Measurements from ENCODE around the gene FLACC1. TPM values are rescaled to one million over a fixed set of nuclear protein-coding genes. Genes with fewer than 3 reads are reported as not detected.
"Not testable (repeated sequence)": the region's sequence is repeated elsewhere in the genome, so short reads cannot be mapped to it uniquely, and the experiment has no call there.

Gene FLACC1
- total and polyA plus RNA-seq, 4 donors: 0.09 to 7.1 (median 1.1) TPM

DNA sequence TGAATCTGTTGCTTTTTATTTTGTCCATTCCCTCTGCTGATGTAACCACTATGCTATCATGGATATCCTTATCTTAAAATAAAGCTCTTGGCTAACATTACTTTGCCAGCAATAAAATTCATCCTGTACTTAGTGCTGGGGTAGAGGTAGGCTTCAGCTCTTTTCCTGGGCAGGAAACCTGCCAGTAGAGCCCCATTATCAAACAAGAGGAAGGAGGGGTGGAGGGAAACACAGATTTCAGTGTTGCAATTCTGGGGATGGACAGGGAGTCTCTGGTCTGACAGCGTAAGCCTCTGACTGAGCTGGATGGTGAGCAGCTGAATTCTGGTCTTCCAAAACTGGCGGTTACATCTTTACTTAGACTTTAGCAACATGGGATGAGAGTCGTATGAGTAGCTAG lies 49.3 kb downstream of the FLACC1 start (continued):
- TF ChIP-seq, protein P1, sequence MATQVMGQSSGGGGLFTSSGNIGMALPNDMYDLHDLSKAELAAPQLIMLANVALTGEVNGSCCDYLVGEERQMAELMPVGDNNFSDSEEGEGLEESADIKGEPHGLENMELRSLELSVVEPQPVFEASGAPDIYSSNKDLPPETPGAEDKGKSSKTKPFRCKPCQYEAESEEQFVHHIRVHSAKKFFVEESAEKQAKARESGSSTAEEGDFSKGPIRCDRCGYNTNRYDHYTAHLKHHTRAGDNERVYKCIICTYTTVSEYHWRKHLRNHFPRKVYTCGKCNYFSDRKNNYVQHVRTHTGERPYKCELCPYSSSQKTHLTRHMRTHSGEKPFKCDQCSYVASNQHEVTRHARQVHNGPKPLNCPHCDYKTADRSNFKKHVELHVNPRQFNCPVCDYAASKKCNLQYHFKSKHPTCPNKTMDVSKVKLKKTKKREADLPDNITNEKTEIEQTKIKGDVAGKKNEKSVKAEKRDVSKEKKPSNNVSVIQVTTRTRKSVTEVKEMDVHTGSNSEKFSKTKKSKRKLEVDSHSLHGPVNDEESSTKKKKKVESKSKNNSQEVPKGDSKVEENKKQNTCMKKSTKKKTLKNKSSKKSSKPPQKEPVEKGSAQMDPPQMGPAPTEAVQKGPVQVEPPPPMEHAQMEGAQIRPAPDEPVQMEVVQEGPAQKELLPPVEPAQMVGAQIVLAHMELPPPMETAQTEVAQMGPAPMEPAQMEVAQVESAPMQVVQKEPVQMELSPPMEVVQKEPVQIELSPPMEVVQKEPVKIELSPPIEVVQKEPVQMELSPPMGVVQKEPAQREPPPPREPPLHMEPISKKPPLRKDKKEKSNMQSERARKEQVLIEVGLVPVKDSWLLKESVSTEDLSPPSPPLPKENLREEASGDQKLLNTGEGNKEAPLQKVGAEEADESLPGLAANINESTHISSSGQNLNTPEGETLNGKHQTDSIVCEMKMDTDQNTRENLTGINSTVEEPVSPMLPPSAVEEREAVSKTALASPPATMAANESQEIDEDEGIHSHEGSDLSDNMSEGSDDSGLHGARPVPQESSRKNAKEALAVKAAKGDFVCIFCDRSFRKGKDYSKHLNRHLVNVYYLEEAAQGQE (IDR thresholded peaks at IDR 0.05): no peak
- TF ChIP-seq, protein P2, sequence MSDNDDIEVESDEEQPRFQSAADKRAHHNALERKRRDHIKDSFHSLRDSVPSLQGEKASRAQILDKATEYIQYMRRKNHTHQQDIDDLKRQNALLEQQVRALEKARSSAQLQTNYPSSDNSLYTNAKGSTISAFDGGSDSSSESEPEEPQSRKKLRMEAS (IDR thresholded peaks at IDR 0.05): no peak

GRCh38 chr2:201299929-201300328 lies 57.2 kb downstream of the FLACC1 start:
- H3K27me3 ChIP-seq (ENCODE audit: control insufficient read depth in 4 of 4, insufficient read depth in 4 of 4, low read length in 3 of 4); H3K4me3 ChIP-seq (ENCODE audit: low read depth in 1 of 3, low read length in 3 of 3); H3K9ac ChIP-seq (ENCODE audit: low read depth in 1 of 2, low read length in 2 of 2); H3K36me3 ChIP-seq (ENCODE audit: control insufficient read depth in 4 of 4, insufficient read depth in 3 of 4, low read depth in 1 of 4, low read length in 3 of 4); H3K9me3 ChIP-seq (ENCODE audit: control insufficient read depth in 4 of 4, low read length in 3 of 4); H3K4me1 ChIP-seq (ENCODE audit: control insufficient read depth in 4 of 4, insufficient read depth in 4 of 4, low read length in 3 of 4); DNase-seq (ENCODE audit: low spot score); H3K27ac ChIP-seq (ENCODE audit: low read depth in 1 of 2, low read length in 2 of 2): not testable (repeated sequence)
- WGBS: 96% methylated on average over 11 of the region's 11 CpGs

GRCh38 chr2:201298462-201299052 lies 58.6 kb downstream of the FLACC1 start:
- Histone ChIP-seq H3K36me3 (ENCODE audit: control insufficient read depth in 4 of 4, insufficient read depth in 3 of 4, low read depth in 1 of 4, low read length in 3 of 4) (no peaks in the 10 kb centered on the region), H3K9ac (ENCODE audit: low read depth in 1 of 2, low read length in 2 of 2) (no peak overlapping the region), H3K9me3 (ENCODE audit: control insufficient read depth in 4 of 4, low read length in 3 of 4) (no peaks in the 10 kb centered on the region), H3K27me3 (ENCODE audit: control insufficient read depth in 4 of 4, insufficient read depth in 4 of 4, low read length in 3 of 4) (no peaks in the 10 kb centered on the region), H3K4me1 (ENCODE audit: control insufficient read depth in 4 of 4, insufficient read depth in 4 of 4, low read length in 3 of 4) (no peaks in the 10 kb centered on the region), H3K27ac (ENCODE audit: low read depth in 1 of 2, low read length in 2 of 2) (no peak overlapping the region), H3K4me3 (ENCODE audit: low read depth in 1 of 3, low read length in 3 of 3) (no peak overlapping the region)
- no peak for DNase-seq (ENCODE audit: low spot score)
- WGBS: 56% methylated on average over 3 of the region's 3 CpGs
- no peak for TF ChIP-seq GABPA (IDR thresholded peaks at IDR 0.05 in 1 of 2, conservative IDR thresholded peaks at IDR 0.05 in 1 of 2)
- no peak for TF ChIP-seq YY1 (IDR thresholded peaks at IDR 0.05)
- TF ChIP-seq, protein P2 (IDR thresholded peaks at IDR 0.05): no peak
- no peak for TF ChIP-seq HNF4G (IDR thresholded peaks at IDR 0.05)
- no peak for TF ChIP-seq HNF4A (conservative IDR thresholded peaks at IDR 0.05)
- TF ChIP-seq, protein P3, sequence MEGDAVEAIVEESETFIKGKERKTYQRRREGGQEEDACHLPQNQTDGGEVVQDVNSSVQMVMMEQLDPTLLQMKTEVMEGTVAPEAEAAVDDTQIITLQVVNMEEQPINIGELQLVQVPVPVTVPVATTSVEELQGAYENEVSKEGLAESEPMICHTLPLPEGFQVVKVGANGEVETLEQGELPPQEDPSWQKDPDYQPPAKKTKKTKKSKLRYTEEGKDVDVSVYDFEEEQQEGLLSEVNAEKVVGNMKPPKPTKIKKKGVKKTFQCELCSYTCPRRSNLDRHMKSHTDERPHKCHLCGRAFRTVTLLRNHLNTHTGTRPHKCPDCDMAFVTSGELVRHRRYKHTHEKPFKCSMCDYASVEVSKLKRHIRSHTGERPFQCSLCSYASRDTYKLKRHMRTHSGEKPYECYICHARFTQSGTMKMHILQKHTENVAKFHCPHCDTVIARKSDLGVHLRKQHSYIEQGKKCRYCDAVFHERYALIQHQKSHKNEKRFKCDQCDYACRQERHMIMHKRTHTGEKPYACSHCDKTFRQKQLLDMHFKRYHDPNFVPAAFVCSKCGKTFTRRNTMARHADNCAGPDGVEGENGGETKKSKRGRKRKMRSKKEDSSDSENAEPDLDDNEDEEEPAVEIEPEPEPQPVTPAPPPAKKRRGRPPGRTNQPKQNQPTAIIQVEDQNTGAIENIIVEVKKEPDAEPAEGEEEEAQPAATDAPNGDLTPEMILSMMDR (IDR thresholded peaks at IDR 0.05; ENCODE audit: low read depth, low read length, missing input control): no peak
- TF ChIP-seq FOXA2 (IDR thresholded peaks at IDR 0.05): no peak
- no peak for TF ChIP-seq RAD21 (IDR thresholded peaks at IDR 0.05)
- no peak for TF ChIP-seq EGR1 (IDR thresholded peaks at IDR 0.05; ENCODE audit: low read depth in 2 of 2)
- no peak for TF ChIP-seq JUND (IDR thresholded peaks at IDR 0.05)
- no peak for TF ChIP-seq RXRA (IDR thresholded peaks at IDR 0.05)

DNA sequence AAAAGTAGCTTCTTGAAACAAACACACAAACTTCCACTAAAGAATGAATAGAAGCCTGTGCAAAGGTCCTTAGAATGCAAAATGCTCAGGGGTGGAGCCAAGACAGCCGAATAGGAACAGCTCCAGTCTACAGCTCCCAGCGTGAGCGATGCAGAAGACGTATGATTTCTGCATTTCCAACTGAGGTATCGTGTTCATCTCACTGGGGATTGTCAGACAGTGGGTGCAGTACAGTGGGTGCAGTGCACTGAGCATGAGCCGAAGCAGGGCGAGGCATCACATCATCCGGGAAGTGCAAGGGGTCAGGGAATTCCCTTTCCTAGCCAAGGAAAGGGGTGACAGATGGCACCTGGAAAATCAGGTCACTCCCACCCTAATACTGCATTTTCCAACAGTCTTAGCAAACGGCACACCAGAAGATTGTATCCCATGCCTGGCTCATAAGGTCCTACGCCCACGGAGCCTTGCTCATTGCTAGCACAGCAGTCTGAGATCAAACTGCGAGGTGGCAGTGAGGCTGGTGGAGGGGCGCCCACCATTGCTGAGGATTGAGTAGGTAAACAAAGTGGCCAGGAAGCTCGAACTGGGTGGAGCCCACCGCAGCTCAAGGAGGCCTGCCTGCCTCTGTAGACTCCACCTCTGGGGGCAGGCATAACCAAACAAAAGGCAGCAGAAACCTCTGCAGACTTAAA lies 66.5 kb downstream of the FLACC1 start:
- not testable (repeated sequence) for DNase-seq (ENCODE audit: low spot score); H3K27me3 ChIP-seq (ENCODE audit: control insufficient read depth in 4 of 4, insufficient read depth in 4 of 4, low read length in 3 of 4); H3K9ac ChIP-seq (ENCODE audit: low read depth in 1 of 2, low read length in 2 of 2); H3K4me1 ChIP-seq (ENCODE audit: control insufficient read depth in 4 of 4, insufficient read depth in 4 of 4, low read length in 3 of 4); H3K4me3 ChIP-seq (ENCODE audit: low read depth in 1 of 3, low read length in 3 of 3); H3K27ac ChIP-seq (ENCODE audit: low read depth in 1 of 2, low read length in 2 of 2); H3K9me3 ChIP-seq (ENCODE audit: control insufficient read depth in 4 of 4, low read length in 3 of 4)
- WGBS: 86% methylated on average over 15 of the region's 15 CpGs
- peaks cover 0 to 31% (median 20%) of the 10 kb centered on the region in 4 donors for H3K36me3 ChIP-seq (ENCODE audit: control insufficient read depth in 4 of 4, insufficient read depth in 3 of 4, low read depth in 1 of 4, low read length in 3 of 4)
